HG02981 (cell line): ENCODE results near the gene AAK1.
"Not testable (repeated sequence)": the region's sequence is repeated elsewhere in the genome, so short reads cannot be mapped to it uniquely, and the experiment has no call there.

Experiments
- ATAC-seq: cut with Tn5 transposase; IDR thresholded peaks from one replicate; pipeline ENCODE4 v1.9.1; 2021; ENCODE audit warnings: mild to moderate bottlenecking, moderate library complexity; ENCODE audit not compliant: unreplicated experiment

Gene AAK1

DNA sequence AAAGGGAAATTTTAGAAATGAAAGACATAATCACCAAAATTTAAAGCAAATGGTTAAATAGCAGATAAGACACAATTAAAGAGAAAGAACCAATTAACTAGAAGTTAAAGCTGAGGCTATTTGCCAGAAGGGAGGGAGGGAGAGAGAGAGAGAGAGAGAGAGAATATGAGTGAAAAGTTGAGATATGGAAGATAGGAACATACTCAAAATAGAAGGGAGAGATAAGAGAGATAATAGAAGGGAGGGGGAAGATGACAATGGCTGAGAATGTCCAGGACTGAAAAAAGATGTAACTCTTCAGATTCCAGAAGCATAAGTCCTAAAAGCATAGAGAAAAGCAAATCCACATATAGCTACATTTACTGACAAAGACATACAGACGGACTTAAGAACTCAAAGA is 17.1 kb upstream of the AAK1 start:
- ATAC-seq, result no peak

- ATAC-seq, result no peak
Observed at GRCh38 chr2:69659941-69660483, 16.5 kb upstream of the AAK1 start.

DNA sequence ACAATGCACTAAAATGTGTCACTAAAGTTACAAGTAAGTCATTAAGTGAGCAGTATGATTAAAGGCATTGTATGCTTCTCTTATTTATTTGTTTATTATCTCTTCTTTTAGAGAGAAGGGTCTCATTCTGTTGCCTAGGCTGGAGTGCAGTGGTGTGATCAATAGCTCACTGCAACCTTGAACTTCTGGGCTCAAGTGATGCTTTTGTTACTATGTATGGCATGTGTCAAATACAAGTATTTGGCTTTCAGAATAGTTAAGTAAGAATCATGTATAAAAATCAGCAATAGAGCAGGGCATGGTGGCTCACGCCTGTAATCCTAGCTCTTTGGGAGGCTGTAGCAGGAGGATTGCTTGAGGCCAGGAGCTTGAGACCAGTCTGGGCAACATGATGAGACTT is 15.8 kb upstream of the AAK1 start:
- ATAC-seq, result no peak

GRCh38 chr2:69652206-69652605 is 8.7 kb upstream of the AAK1 start:
- ATAC-seq, result no peak

DNA sequence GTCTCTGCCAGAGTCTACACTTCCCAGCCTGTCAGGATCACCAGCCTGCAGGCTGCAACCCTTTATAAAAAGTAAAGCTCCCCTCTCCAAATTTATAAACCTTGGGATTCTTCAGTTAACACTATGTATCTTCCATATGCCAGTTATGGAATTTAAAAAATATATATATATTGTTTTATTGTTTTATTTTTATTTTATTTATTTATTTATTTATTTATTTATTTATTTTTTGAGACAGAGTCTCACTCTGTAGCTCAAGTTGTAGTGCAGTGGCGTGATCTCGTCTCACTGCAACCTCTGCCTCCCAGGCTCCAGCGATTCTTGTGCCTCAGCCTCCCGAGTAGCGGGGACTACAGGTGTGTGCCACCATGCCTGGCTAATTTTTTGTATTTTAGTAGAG is 3.7 kb upstream of the AAK1 start:
- ATAC-seq, result not testable (repeated sequence)

- no peak for ATAC-seq
Observed at GRCh38 chr2:69646714-69647113, 3.2 kb upstream of the AAK1 start.

GRCh38 chr2:69645921-69646320 is 2.4 kb upstream of the AAK1 start:
- no peak for ATAC-seq

DNA sequence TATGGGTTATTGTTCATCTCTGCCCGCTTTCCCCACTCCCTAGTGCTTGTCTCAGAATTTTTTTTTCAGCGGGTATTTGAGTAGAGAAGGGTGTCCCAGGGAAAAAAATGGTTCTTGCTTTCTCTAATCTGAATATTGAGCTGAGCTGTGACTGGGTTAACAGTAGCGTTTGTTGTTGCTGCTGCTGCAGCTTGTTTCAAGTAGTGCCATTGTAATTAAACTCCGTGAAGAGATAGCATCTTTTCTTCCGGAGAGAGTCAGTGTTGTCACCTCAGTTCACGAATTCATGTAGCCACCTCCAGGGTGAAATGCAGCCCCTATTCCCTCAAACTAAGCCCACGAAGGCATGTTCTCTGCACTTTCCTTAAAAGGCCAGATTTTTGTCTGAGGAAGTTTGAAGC is 1.5 kb upstream of the AAK1 start:
- ATAC-seq, result no peak

DNA sequence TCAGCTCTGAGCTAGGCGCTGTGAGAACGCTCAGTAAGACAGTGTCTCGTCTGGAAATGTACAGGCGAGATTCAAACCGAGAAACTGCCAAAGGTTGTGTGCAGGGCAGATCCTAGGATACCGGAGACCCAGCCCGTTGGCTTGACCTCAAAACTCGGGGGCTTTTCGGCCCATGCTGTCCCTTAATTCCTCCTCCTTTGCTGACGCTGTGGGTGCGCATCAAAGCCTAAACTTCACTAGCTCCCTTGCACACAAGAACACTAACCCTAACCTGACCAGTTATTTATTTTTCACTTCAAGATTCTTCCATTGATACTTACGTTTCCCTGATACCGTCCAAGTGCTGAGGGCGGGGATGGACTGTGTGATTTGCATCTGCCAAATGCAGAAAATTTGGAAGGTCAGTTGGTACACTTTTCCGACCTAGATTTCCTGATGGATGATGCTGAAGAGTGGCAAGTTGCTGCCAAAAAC is 1.0 kb upstream of the AAK1 start:
- ATAC-seq, result no peak

DNA sequence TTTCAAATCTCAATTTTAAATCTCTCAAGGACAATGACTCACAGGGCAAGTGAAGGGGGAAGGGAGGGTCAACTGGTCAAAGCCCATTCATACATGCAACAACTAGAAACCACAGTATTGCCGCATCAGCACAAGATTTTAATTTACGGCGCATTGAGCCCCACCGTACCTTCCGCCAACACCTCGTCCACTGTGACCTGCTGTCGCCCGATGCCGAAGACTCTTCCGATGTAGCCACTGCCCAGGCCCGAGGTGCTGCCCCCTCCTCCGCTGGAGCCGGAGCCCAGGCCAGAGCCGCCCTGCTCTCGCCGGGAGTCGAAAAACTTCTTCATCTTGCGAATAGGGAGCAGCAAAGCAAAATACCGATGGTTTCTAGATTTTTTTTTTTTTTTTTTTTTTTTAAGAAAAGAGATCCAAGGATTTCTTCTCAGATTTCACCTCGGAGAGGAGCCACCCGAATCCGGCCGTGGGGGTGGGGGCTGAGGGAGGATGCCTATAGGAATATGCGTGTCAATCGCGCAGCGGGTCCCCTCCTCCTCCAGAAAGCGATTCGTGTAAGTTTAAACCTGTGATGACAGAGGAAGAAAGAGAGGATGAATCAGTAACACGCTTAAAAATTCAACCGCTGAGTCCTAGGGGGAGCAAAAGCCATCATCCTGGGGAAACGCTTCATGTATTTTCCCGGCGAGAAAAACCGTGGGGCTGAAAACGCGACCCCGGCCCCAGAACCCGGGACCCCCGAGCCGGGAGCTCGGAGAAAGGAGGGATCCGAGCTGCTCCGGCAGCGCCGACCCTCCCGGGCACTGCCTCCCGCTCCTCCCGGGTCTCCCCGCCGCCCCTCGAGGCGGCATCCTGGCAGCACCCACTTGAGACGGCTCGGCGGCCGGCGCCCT is 584 bp downstream of the AAK1 start:
- peak; percentile 7 for ATAC-seq

DNA sequence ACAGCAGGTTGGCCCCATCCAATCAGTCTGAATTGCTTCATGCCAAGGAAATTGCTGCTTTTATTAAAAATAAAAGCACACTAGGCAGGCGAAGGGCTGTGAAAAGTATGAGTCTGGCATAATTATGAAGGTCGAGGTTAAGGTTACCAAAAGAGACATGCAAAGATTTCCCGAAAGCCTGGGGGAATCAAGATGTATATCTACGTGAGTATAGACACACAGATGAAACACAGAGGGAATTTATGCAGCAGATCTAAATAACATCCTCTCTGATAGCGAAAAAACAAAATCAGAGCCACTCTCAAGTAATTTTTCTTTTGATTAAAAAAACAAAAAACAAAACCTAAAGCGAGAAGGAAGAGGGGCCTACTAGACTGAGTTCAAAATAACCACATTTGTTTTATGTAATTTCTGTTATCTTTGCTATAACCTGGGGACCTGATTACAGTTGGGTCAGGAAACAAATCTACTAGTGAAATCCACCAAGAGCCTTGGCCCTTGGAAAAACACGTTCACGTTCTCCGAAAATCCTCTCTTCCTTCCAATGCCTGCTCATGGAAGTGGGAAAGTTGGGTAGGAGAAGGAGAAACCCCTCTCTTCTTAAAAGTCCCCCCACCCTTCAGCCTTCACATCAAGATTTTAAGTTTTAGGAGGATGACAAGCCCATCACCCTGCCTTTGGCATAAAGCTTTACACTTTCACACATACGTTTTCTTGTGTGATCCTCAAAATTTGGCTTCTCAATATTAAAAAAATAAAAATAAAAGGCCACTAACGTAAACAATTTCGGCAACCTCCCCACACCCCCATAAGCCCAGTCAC is 1.4 kb downstream of the AAK1 start:
- no peak for ATAC-seq

DNA sequence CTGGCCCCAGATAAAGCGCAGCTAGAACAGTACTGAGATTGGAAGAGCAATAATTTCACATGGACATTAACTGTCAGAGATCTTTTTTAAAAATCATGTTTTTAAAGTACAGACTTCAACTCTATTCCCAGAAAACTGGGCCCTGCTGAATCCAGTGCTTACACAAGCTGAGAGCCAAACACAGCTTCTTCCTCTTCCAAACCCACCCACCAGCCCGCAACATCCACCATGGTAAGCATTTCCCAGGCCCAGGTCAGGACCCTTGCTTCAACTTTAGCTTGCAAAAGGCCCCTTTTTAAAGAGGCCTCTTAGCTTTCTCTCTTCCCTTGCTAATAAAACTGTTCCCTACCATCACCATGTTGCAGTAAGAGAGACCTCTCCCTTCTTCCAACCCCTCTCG is 2.1 kb downstream of the AAK1 start:
- ATAC-seq, result no peak

GRCh38 chr2:69639266-69639665 is 4.3 kb downstream of the AAK1 start:
- ATAC-seq, result no peak

DNA sequence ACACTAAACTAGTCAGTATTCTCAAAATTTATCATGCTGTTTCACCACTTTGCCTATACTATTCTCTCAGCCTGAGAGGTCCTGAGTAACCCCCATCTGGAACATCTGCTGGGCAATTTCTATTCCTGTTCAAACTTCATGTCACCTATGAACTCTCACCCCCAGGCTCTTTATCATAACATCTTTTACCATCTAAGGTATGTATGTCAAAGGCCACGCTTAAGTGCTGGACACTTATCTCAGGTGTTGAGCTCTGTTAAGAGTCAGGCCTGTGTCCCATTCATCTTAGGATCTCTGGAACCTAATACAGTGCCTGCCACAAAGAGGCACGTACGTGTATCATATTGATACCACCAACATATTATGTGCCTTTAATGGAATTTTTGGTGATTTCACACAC is 4.9 kb downstream of the AAK1 start:
- no peak for ATAC-seq

- no peak for ATAC-seq
Observed at GRCh38 chr2:69637923-69638322, 5.6 kb downstream of the AAK1 start.

- no peak for ATAC-seq
Observed at GRCh38 chr2:69636395-69636794, 7.1 kb downstream of the AAK1 start.

DNA sequence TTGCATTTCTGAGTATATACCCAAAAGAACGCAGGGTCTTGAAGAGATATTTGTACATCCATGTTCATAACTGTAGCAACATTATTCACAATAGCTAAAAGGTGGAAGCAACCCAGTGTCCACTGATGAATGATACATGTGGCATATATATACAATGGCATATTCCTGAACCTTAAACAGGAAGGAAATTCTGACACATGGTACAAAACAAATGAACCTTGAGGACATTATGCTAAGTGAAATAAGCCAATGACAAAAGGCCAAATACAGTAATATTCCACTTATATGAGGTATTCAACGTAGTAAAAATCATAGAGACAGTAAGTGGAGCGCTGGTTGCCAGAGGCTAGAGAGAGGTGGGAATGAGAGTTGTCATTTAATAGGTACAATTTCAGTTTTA is 8.1 kb downstream of the AAK1 start:
- ATAC-seq, result no peak

DNA sequence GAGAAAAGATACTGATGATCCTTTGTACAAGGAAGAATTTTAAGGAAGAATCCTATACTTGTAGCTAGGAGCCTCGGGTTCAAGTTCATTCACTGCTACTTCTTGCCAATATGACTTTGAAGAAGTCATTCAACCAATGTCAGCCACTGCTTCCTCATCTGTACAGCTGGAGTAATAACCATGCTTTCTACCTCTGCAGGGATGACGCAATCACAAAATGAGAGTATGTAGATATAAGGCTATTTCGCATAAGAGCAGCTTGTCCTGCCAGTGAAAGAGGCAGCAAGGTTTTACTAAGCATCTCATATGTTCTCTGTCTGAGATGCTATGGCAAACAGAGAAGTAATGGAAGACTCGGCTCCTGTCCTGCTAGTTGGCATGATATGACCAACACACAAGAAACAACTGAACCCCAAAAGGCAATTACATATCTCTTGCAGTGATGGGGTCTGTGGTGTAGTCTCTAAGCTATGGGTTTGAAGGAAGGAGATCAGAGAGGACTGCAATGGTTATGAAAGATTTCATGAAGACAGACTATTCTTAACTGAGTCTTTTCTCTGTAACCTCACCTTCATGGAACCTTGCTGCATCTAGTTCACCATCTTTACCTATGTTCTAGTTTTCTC is 9.2 kb downstream of the AAK1 start:
- no peak for ATAC-seq

DNA sequence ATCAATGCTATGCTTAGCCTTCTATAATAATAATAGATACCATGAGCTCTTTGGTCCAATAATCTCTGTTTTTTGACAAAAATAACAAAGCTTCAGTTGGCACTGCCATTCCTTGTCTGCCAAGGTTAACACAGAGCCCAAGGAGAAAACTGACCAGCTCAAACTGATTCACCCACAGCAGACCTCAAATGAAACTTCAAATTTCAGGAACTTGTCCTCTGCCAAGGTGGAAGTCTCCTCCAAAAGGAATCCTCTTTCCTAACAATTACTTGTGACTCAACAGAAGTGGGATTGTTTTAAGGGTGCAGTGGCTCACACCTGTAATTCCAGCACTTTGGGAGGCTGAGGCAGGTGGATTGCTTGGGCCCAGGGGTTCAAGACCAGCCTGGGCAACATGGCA is 12.1 kb downstream of the AAK1 start:
- no peak for ATAC-seq

DNA sequence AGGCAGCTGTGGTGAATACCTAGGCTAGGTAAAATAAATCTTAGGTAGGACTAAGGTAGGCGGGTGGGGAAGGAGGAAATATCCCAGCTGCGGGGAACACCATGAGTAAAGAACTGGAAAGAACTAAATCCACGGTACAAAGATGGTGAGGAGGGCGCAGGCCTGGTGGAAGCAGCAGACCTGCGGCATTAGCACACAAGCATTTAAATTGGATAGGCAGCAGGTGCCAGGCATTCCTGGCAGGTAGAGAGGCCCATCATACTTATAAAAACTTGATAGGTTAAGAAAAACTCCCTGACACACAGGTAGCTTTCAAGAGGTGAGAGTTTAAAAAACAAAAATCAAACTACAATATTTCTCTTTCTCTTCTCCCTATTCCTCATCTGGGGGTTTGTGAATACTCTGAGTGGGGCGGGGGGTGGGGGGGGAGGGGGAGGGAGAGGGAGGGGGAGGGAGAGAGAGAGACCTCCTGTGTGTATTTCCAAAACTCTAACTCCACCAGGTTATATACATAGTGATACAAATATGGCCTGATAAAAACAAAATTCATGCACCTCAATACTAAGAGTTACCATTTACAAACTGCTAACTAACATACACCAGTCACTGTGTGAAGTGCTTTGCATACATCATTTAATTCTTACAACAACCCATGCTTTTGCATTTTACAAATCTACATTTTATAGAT is 13.5 kb downstream of the AAK1 start:
- ATAC-seq, result no peak
